Ovary (tissue), 3 donors: Measurements from ENCODE around the gene MYCBPAP.

Experiments
- CTCF ChIP-seq, 3 donors: fragments of 450-650 bp in 2 of 3; fragments of 200-600 bp in 1 of 3; IDR thresholded peaks; one replicate each; pipeline versions ENCODE4 v1.5.1 to v1.8.0; 2016 to 2022; ENCODE audit warnings: antibody characterized with exemption in 3 of 3, mild to moderate bottlenecking in 1 of 3
- EP300 ChIP-seq: sonication (generic); formaldehyde crosslinking; IDR thresholded peaks from one replicate; pipeline ENCODE4 v1.6.1; 2017; ENCODE audit warnings: antibody characterized with exemption
- POLR2A ChIP-seq: fragments of 450-650 bp; IDR thresholded peaks from one replicate; pipeline ENCODE4 v1.6.1; 2017; ENCODE audit warnings: antibody characterized with exemption, mild to moderate bottlenecking, moderate library complexity
- donor health status: DM: no; HTN: no; CAD: no.

GRCh38 chr17:50524838-50525237 is 16.6 kb downstream of the MYCBPAP start:
- no peak for TF ChIP-seq POLR2A
- TF ChIP-seq EP300 = no peak
- TF ChIP-seq CTCF (IDR thresholded peaks at IDR 0.05) = no peak
